PFSK-1 (cell line): ENCODE measurements around the gene PNPLA7.

Experiments used
- POLR2AphosphoS5 ChIP-seq: IDR thresholded peaks from 2 replicates; pipeline ENCODE4 v1.6.1; 2012; ENCODE audit warnings: low read depth, mild to moderate bottlenecking, control low read depth, low read length, moderate library complexity
- SIN3A ChIP-seq: IDR thresholded peaks from 2 replicates; pipeline ENCODE4 v1.6.1; 2012; ENCODE audit warnings: mild to moderate bottlenecking, low read length, moderate library complexity, borderline replicate concordance; ENCODE audit not compliant: insufficient read depth
- TAF1 ChIP-seq: IDR thresholded peaks from 2 replicates; pipeline ENCODE4 v1.6.1; 2012; ENCODE audit warnings: low read length, control low read depth, borderline replicate concordance; ENCODE audit not compliant: insufficient read depth

DNA sequence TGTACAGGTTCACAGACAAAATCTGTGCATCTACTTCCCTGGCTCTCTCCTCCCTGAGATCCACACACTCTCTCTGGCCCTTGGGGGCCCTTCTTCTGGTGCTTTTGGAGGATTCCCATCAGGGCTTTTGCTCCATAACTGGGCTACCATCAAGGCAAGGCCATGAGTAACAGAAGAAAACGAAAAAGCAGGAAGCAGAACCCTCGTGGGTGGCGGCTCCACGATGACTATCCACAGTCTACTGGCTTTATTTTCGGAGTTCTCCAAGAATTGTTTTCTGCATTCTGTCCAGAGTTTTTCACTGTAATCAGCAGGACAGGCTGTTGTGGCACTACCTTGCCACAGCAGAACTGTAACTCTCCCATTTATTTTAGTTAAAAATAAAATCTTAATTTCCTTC lies 19.9 kb downstream of the PNPLA7 start:
- TF ChIP-seq POLR2AphosphoS5 (no peak), SIN3A (no peak), TAF1 (no peak)
